Measurements from ENCODE around the gene PARVG.

The PARVG gene

GRCh38 chr22:44161673-44162072 is 19.1 kb upstream of the PARVG start:
- no peaks in the 10 kb centered on the region for H3K27me3 ChIP-seq (ENCODE audit: low read length)
- no peaks in the 10 kb centered on the region for H4K20me1 ChIP-seq (ENCODE audit: low read depth, low read length)
- no peaks in the 10 kb centered on the region for H3K9me3 ChIP-seq (ENCODE audit: insufficient read depth, low read length)
- H3K9me2 ChIP-seq (replicated peaks; ENCODE audit: insufficient read depth, low read length): no peaks in the 10 kb centered on the region
- H3K79me2 ChIP-seq (ENCODE audit: insufficient read depth, low read length): no peaks in the 10 kb centered on the region
- no peak overlapping the region for H3K4me2 ChIP-seq (ENCODE audit: low read depth, low read length, poor library complexity, severe bottlenecking)
- TF ChIP-seq EZH2phosphoT487 (conservative IDR thresholded peaks at IDR 0.05; ENCODE audit: low read length) (no peak), CTCF (IDR thresholded peaks at IDR 0.05; ENCODE audit: insufficient read depth, low read length, poor library complexity, severe bottlenecking) (no peak)
- no peaks in the 10 kb centered on the region for H3F3A ChIP-seq (ENCODE audit: insufficient read depth)
- no peak overlapping the region for H2AFZ ChIP-seq (ENCODE audit: low read depth, low read length, severe bottlenecking)
- no peak overlapping the region for H3K4me3 ChIP-seq (ENCODE audit: insufficient read depth, low read length, poor library complexity, severe bottlenecking)
- no peak overlapping the region for H3K9ac ChIP-seq (ENCODE audit: low read length)
- H3K36me3 ChIP-seq (ENCODE audit: low read length): no peaks in the 10 kb centered on the region
- H3K27ac ChIP-seq (ENCODE audit: low read depth, low read length): no peak overlapping the region

GRCh38 chr22:44162960-44163359 is 17.8 kb upstream of the PARVG start:
- H3K4me3 ChIP-seq (ENCODE audit: insufficient read depth, low read length, poor library complexity, severe bottlenecking): no peak overlapping the region
- no peaks in the 10 kb centered on the region for H4K20me1 ChIP-seq (ENCODE audit: low read depth, low read length)
- no peak overlapping the region for H2AFZ ChIP-seq (ENCODE audit: low read depth, low read length, severe bottlenecking)
- H3K27ac ChIP-seq (ENCODE audit: low read depth, low read length): no peak overlapping the region
- no peak overlapping the region for H3K9ac ChIP-seq (ENCODE audit: low read length)
- no peak overlapping the region for H3K4me2 ChIP-seq (ENCODE audit: low read depth, low read length, poor library complexity, severe bottlenecking)
- H3K9me2 ChIP-seq (replicated peaks; ENCODE audit: insufficient read depth, low read length): no peaks in the 10 kb centered on the region
- no peaks in the 10 kb centered on the region for H3K36me3 ChIP-seq (ENCODE audit: low read length)
- H3K79me2 ChIP-seq (ENCODE audit: insufficient read depth, low read length): no peaks in the 10 kb centered on the region
- H3F3A ChIP-seq (ENCODE audit: insufficient read depth): no peaks in the 10 kb centered on the region
- no peaks in the 10 kb centered on the region for H3K27me3 ChIP-seq (ENCODE audit: low read length)
- no peak for TF ChIP-seq EZH2phosphoT487 (conservative IDR thresholded peaks at IDR 0.05; ENCODE audit: low read length)
- TF ChIP-seq CTCF (IDR thresholded peaks at IDR 0.05; ENCODE audit: insufficient read depth, low read length, poor library complexity, severe bottlenecking): no peak
- H3K9me3 ChIP-seq (ENCODE audit: insufficient read depth, low read length): no peaks in the 10 kb centered on the region

DNA sequence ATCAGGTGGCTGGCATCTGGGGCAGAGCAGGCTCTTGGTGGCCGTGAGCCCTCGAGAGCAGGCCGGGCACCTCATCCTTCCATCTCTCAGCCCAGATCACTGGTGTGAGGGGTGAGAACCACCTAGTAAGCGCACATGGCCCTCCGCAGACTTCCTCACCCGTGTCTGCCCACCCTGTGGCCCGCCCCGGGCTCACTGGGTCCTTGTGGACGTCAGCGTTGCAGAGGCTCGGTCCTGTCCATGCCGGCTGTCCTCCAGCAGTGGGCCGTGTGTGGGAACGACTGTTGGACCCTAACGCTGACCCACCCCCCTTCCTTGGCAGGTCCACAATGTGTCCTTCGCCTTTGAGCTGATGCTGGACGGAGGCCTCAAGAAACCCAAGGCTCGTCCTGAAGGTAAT is 17.2 kb upstream of the PARVG start:
- H3K4me3 ChIP-seq (ENCODE audit: insufficient read depth, low read length, poor library complexity, severe bottlenecking): no peak overlapping the region
- H3K9me2 ChIP-seq (replicated peaks; ENCODE audit: insufficient read depth, low read length): no peaks in the 10 kb centered on the region
- H3K9ac ChIP-seq (ENCODE audit: low read length): no peak overlapping the region
- no peaks in the 10 kb centered on the region for H3K27me3 ChIP-seq (ENCODE audit: low read length)
- H4K20me1 ChIP-seq (ENCODE audit: low read depth, low read length): no peaks in the 10 kb centered on the region
- no peak for TF ChIP-seq EZH2phosphoT487 (conservative IDR thresholded peaks at IDR 0.05; ENCODE audit: low read length)
- no peak for TF ChIP-seq CTCF (IDR thresholded peaks at IDR 0.05; ENCODE audit: insufficient read depth, low read length, poor library complexity, severe bottlenecking)
- no peaks in the 10 kb centered on the region for H3K9me3 ChIP-seq (ENCODE audit: insufficient read depth, low read length)
- no peaks in the 10 kb centered on the region for H3K36me3 ChIP-seq (ENCODE audit: low read length)
- no peak overlapping the region for H3K27ac ChIP-seq (ENCODE audit: low read depth, low read length)
- no peaks in the 10 kb centered on the region for H3F3A ChIP-seq (ENCODE audit: insufficient read depth)
- H3K4me2 ChIP-seq (ENCODE audit: low read depth, low read length, poor library complexity, severe bottlenecking): no peak overlapping the region
- no peak overlapping the region for H2AFZ ChIP-seq (ENCODE audit: low read depth, low read length, severe bottlenecking)
- no peaks in the 10 kb centered on the region for H3K79me2 ChIP-seq (ENCODE audit: insufficient read depth, low read length)

DNA sequence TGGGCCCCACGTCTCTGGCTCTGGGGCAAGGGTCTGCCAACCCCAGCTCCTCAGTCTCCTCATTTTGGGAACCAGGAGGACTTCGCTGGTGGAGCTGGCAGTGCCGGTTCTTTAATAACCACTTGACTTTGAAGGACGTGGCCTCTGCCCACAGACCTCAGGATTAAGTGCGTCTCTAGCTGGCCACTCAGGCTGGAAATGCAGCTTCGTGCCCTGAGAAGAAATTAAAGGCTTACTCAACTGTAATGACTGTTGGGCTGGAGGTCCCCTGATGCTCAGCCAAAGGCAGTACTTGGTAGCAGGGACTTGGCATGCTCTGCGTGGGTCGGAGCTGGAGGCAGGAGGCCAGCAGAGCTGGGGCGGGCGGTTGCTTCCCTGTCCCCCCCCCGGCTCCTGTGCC is 16.7 kb upstream of the PARVG start:
- Histone ChIP-seq H3F3A (ENCODE audit: insufficient read depth) (no peaks in the 10 kb centered on the region), H3K4me3 (ENCODE audit: insufficient read depth, low read length, poor library complexity, severe bottlenecking) (no peak overlapping the region), H3K9me3 (ENCODE audit: insufficient read depth, low read length) (no peaks in the 10 kb centered on the region), H3K9me2 (replicated peaks; ENCODE audit: insufficient read depth, low read length) (no peaks in the 10 kb centered on the region), H3K36me3 (ENCODE audit: low read length) (no peaks in the 10 kb centered on the region), H3K27me3 (ENCODE audit: low read length) (no peaks in the 10 kb centered on the region), H4K20me1 (ENCODE audit: low read depth, low read length) (no peaks in the 10 kb centered on the region), H3K27ac (ENCODE audit: low read depth, low read length) (no peak overlapping the region), H3K9ac (ENCODE audit: low read length) (no peak overlapping the region), H3K79me2 (ENCODE audit: insufficient read depth, low read length) (no peaks in the 10 kb centered on the region), H2AFZ (ENCODE audit: low read depth, low read length, severe bottlenecking) (no peak overlapping the region), H3K4me2 (ENCODE audit: low read depth, low read length, poor library complexity, severe bottlenecking) (no peak overlapping the region)
- no peak for TF ChIP-seq CTCF (IDR thresholded peaks at IDR 0.05; ENCODE audit: insufficient read depth, low read length, poor library complexity, severe bottlenecking)
- no peak for TF ChIP-seq EZH2phosphoT487 (conservative IDR thresholded peaks at IDR 0.05; ENCODE audit: low read length)

Data from SU-DHL-6 (cell line).